ENCODE results near the gene C3orf22.

The C3orf22 gene

DNA sequence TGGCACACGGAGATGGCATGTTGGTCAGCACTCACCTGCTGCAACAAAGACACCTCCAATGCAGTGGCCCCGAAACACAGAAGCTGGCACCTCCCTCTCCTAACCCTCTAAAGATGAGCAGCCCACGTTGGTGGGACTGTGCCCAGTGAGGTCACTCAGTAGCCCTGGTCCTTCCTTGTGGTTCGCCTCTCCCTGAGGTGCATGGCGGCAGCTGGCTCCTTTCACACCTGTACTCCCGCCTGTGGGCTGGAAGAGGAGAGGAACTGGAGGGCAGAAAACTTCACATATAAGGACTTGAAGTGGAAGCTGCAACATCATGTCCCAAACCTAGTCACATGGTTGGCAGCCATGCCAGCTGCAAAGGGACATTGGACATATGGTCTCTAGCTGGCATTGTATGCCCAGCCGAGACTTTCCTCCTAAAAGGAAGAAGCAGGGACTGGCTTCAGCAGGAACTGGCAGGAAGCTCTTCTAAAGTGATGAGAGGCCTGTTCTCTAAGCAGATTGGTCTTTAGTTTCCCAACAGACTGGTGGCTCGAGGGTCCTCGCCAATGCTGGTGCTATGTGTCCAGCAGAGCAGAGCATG, 10.8 kb upstream of the C3orf22 start:
- no peak overlapping the region for H3K9ac ChIP-seq
- no peaks in the 10 kb centered on the region for H3K27me3 ChIP-seq (ENCODE audit: control insufficient read depth, insufficient read depth, low read length)
- H3K4me1 ChIP-seq: no peaks in the 10 kb centered on the region
- no peaks in the 10 kb centered on the region for H3K9me3 ChIP-seq (ENCODE audit: control insufficient read depth, low read length)
- no peak for TF ChIP-seq CTCF (IDR thresholded peaks at IDR 0.05)
- H3K4me2 ChIP-seq (ENCODE audit: low read length): no peak overlapping the region
- no peak overlapping the region for H3K27ac ChIP-seq
- no peak overlapping the region for H3K4me3 ChIP-seq (ENCODE audit: low read depth, low read length)
- H2AFZ ChIP-seq: no peak overlapping the region
- H3K79me2 ChIP-seq: no peaks in the 10 kb centered on the region
- H3K36me3 ChIP-seq (ENCODE audit: control insufficient read depth, insufficient read depth, low read length): no peaks in the 10 kb centered on the region

- H2AFZ ChIP-seq: no peak overlapping the region
Observed at GRCh38 chr3:126568776-126569342, 10.1 kb upstream of the C3orf22 start.

GRCh38 chr3:126567696-126568438, 9.1 kb upstream of the C3orf22 start:
- Histone ChIP-seq H3K27me3 (ENCODE audit: control insufficient read depth, insufficient read depth, low read length) (no peaks in the 10 kb centered on the region), H3K36me3 (ENCODE audit: control insufficient read depth, insufficient read depth, low read length) (no peaks in the 10 kb centered on the region), H3K9ac (no peak overlapping the region), H3K4me1 (no peaks in the 10 kb centered on the region), H3K4me3 (ENCODE audit: low read depth, low read length) (no peak overlapping the region), H2AFZ (no peak overlapping the region), H3K27ac (no peak overlapping the region), H3K79me2 (no peaks in the 10 kb centered on the region), H3K9me3 (ENCODE audit: control insufficient read depth, low read length) (no peaks in the 10 kb centered on the region), H3K4me2 (ENCODE audit: low read length) (no peak overlapping the region)
- TF ChIP-seq CTCF (IDR thresholded peaks at IDR 0.05): peak; percentile 24

More at GRCh38 chr3:126568776-126569342, 10.1 kb upstream of the C3orf22 start:
- H3K79me2 ChIP-seq: no peaks in the 10 kb centered on the region
- no peak overlapping the region for H3K27ac ChIP-seq
- no peaks in the 10 kb centered on the region for H3K9me3 ChIP-seq (ENCODE audit: control insufficient read depth, low read length)
- no peak for TF ChIP-seq CTCF (IDR thresholded peaks at IDR 0.05)
- H3K4me1 ChIP-seq: no peaks in the 10 kb centered on the region
- no peak overlapping the region for H3K9ac ChIP-seq
- no peak overlapping the region for H3K4me3 ChIP-seq (ENCODE audit: low read depth, low read length)
- no peaks in the 10 kb centered on the region for H3K27me3 ChIP-seq (ENCODE audit: control insufficient read depth, insufficient read depth, low read length)
- no peak overlapping the region for H3K4me2 ChIP-seq (ENCODE audit: low read length)
- H3K36me3 ChIP-seq (ENCODE audit: control insufficient read depth, insufficient read depth, low read length): no peaks in the 10 kb centered on the region

- Histone ChIP-seq H3K9ac (no peak overlapping the region), H3K36me3 (ENCODE audit: control insufficient read depth, insufficient read depth, low read length) (no peaks in the 10 kb centered on the region), H3K27me3 (ENCODE audit: control insufficient read depth, insufficient read depth, low read length) (no peaks in the 10 kb centered on the region), H3K4me3 (ENCODE audit: low read depth, low read length) (no peak overlapping the region), H3K27ac (no peak overlapping the region), H3K79me2 (no peaks in the 10 kb centered on the region), H3K9me3 (ENCODE audit: control insufficient read depth, low read length) (no peaks in the 10 kb centered on the region), H2AFZ (no peak overlapping the region), H3K4me1 (no peaks in the 10 kb centered on the region), H3K4me2 (ENCODE audit: low read length) (no peak overlapping the region)
- no peak for TF ChIP-seq CTCF (IDR thresholded peaks at IDR 0.05)
Observed at GRCh38 chr3:126562737-126563276, 4.1 kb upstream of the C3orf22 start.
